GM15510 (cell line): Measurements from ENCODE around the gene NRXN3.

Experiments used
- POLR2A ChIP-seq: IDR thresholded peaks from 3 replicates; pipeline ENCODE4 v1.6.1; 2011; ENCODE audit warnings: borderline replicate concordance; ENCODE audit not compliant: insufficient read length; ENCODE audit errors: extremely low read depth

The NRXN3 gene

DNA sequence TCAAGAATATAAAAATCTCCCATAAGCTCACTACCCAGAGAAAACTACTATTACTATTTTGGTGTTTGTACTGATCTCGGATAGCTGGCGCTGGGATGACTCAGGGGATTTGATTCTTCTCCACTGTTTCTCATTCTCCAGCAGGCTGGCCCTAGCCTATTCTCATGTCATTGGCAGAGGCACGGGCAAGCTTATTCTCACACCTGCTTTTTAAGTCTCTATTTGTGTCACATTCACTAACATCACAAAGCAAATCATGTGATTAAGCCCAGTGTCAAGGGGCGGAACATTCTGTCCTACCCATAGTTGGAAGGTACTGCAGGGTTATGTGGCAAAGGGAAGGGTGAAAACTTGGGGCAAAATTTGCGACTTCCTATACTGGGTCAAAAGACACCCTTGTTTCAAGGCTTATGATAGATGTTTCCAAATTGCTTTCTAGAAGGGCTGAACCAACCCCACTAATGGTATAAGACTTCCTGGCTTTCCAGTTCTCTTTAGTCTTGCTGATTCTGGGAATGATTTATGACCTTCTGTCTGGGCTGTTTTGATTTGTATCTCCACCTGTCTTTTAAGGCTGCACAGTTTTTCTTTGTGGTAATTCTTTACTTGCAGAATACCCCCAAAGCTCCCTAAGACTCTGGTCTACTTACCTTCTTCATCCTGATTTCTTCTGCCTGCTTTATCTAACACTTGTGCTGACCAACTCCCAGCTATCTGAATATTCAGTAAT, 406.4 kb downstream of the NRXN3 start:
- no peak for TF ChIP-seq POLR2A

DNA sequence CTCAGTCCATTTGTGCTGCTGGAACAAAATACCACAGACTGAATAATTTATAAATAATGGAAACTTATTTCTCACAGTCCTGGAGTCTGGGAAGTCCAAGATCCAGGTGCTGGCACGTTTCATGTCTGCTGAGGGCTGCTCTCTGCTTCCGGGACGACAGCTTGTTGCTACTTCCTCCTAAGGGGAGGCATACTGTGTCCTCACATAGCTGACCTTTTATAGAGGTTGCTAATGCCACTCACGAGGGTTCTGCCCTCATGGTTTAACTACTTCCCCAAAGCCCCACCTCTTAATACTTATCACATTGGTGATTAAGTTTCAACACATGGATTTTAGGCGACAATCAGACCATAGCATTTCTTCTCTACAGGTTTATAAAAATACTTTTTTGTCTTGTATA, 411.1 kb downstream of the NRXN3 start:
- TF ChIP-seq POLR2A = no peak

DNA sequence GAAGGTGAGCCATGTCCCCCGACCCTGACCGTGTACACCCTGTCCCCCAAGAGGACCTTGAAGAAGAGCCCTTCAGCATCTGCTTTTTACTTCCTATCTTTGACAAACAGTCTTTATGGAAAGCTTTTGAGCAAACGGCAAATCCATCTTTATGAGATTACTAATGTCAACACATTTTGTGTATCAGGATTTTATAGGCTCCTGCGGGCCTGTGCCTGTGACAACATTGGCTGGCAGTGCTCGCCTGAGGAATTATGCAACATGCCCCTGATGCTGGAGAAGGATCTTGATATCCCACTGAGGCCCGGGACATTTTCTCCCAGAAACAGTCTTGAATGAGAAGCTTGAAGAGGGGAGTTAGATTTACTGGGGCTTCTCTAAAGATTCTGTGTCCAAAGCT, 416.5 kb downstream of the NRXN3 start:
- TF ChIP-seq POLR2A = no peak

DNA sequence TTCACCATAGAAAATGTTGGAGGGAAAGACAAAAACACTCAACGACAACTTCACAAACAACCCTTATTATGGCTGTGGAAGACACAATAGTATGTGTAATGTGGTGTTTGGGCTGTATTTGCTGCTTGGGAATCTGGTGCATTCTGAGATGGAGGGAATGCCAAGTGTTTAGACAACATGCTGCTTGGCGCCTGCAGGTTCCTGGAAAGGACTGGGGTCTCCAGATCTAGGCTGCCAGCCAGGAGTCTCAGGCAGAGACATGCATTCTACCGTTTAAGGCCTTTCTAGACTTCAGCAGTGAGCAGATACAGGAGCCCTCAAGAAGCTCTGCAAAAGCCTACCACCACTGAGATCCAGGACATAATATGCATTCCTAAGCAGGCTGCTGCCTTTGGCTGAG, 418.7 kb downstream of the NRXN3 start:
- TF ChIP-seq POLR2A = no peak

DNA sequence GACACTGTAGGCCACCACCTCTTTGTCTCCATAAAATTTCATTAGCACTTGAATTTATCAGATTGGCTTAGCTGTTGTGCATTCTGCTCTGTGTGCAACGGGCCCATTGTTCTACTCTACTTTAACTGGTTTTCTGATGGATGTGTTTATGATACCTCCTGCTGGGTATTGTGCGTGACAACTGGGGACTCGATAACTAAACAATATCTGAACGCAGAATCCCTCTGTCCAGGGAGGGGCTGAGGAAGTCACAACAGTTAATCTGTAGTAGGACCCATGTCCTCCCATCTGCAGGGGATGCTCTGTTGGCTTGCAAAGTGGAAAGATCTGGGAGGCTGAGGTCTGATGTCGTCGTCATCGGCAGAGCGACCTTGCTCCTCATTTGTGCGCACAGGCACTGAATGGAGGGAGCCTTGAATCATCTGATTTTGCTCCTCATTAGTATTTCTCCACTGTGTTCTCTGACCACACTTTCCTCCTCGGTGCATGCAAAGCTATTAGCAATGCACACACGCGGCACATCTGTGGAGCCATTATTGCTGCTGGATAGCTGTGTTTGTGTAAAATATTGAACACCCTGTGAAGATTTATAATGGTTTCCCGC, 422.5 kb downstream of the NRXN3 start:
- no peak for TF ChIP-seq POLR2A

DNA sequence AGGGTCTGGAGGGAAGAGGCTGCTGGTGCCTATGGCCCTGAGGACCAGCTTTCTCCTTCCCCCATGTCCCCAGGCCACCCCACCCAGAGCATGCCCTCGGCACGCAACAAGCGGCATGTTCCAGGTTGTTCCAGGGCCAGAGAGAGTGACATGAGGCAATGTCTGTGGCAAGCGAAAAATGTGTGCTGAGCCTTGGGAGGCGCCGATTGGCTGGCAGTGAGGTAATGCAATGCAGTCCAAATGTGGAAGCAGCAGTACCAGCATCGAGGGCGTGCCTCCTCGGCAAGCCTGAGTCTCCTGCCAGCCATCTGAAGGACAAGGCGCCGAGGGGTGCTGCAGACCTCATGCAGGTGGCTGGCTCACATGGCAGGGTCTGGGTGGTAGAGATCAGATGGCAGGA, 423.8 kb downstream of the NRXN3 start:
- TF ChIP-seq POLR2A = no peak

DNA sequence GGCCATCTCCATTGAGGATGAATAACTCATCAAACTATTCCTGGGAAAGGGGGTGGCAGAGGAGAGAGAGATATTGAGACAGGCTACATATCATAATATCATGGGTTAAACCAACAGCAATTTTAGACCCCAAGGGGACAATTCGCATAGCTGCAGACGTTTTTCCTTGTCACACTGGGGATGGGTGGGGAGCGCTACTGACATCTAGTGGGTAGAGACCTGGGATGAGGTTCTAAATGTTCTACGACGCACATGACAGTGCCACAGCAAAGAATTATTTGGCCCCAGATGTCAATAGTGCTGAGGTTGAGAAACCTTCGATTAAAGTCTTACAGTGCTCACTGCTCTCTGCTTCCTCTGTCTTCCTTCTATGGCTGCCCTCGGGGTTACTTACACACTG, 425.6 kb downstream of the NRXN3 start:
- TF ChIP-seq POLR2A = no peak

DNA sequence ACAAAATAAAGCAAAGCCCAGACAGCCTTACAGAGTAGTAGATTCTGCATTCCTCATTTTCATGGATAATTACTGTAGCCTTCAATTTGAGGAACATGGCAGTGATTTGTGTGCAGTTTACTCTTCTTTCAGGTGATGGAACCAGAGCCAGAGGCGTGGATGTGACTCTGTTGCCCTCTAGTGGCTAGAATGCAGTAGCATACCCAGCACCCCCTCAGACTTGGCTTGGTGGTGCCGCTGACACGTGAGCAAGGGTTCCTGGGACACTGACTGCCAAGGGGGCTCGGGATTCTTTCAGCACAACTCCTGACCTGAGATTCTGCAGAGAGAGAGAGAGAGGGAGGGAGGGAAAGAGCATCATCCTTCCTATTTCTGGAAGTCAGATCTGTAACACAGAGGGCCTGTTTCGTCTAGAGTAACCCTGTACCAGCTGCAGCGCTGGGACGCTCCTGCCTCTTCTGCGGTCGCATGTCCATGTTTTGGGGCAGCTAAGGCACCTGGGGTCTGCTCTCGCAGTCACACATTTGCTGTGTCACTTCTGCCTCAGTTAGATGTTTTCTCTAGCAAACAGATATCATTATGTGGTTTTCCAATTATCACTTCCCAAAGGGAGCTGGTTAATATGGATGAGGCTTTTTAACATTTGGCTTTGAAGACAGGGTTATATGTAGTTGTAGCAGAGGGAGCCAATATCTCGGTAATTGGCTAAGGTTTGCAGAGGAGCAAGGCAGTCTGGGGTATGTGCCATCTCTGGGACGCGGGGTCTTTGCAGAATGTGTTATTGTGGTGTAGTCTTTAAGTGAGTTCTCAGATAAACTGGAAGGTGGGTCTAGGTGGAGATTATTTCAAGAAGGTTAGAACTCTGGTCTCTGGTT, 428.1 kb downstream of the NRXN3 start:
- no peak for TF ChIP-seq POLR2A

DNA sequence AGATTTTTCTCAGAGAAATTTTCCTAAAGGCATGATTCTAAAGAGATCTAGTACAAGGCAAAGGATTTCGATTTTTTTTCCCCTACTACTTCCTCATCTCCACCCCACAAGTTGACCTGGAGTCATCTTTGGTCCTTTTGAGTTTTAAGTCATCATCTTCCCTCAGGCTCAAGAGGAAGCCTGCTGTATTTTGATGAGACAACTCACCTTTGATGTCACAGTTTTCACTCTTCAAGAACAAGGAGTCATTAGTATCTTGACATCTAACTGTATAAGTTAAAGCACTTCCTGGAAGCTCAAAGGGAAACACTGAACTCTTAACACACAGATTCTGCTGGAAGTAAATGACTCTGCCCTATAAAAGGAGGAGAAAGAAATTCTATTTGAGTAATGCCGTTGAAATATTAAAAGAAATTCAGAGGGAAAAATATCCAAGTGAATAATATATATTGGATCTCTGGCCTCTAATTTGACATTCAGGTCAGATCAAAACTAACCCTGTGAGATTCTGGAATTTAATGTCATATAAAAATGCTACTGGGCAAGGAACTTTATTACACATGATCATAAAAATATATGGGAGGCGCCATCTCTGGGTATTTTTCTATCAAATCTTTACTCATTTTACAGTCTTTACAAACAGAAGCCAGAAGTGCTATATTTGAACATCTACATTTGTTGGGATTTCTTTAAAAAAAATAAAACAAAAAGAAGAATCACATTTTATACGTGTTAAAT, 435.0 kb downstream of the NRXN3 start:
- no peak for TF ChIP-seq POLR2A

DNA sequence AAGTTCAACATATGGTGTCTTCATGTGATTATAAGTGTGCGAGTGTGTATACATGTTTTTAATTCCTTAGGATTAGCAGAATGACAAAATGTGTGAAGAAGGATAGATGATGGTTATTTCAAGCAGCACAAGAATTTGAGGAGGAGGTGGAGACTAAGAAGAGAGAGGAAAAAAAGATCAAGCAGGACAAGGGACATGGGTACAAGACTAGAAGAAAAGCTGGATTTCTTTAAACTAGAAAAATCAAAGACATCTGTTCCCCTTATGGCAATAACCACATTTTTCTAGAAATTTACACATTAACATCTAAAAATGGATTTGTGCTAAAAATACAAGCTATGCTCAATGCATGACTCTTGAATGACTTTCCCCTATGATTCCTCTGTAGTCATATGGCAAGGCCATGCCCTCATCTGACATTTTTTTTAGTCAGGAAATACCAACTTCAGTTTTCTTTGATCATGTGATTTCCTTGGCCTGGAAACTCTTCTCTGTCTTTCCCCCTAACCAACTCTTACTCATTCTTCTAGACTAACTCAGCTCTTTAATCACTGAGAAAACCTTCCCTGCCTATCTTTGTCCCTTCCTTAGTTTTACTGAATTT, 435.8 kb downstream of the NRXN3 start:
- TF ChIP-seq POLR2A = no peak

DNA sequence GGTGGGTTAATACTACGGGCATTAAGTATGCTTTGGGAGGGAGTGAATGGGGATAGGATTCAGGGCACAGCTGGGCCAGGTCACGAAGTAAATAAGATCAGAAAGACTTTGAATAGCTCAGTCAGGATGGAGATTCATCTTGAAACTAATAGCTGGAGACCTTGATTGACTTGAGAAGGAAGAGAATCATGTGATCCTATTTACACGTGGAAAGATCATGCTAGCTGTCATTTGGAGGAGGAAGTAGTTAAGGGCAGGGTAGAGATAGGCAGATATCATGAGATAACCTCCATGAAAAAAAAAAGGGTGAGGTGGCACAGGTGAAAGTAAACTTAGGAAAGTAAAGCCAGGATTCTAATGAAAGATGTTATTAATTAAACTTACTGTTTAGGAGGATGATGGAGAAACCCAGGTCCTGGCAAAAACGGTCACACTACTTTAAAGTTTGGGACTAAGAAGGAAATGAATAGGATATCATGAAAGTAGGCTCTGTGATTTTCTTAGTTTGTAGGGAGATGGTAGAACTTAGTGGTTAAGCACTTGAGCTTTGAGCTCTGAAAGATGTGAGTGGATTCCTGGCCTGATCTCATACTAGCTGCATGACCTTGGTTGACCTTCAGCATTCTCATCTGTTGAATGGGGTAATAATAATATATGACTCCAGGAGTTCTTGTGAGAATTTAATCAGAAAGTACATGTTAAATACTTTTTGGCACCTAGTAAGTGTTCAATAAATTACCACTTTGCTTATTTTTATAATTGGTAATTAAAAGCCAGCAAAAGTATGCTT, 439.0 kb downstream of the NRXN3 start:
- no peak for TF ChIP-seq POLR2A

DNA sequence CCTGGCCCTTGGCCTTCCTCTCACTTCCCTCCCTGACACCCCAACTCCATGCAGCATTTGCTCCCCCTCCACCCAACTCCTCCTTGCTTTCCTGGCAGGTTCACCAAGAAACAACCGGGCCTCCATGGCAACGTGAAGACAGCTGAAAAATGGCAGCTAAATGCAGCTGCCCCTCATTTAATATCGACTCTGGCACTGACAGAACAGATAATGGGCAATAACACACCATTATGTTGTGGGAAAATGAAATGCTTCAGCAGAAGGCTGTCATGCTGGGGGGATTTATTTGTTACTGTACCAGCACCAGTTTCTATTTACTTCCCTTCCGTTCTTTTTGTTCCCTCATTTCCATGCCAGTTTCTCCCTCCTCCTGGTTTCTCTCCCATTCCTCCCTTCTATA, 440.8 kb downstream of the NRXN3 start:
- no peak for TF ChIP-seq POLR2A

DNA sequence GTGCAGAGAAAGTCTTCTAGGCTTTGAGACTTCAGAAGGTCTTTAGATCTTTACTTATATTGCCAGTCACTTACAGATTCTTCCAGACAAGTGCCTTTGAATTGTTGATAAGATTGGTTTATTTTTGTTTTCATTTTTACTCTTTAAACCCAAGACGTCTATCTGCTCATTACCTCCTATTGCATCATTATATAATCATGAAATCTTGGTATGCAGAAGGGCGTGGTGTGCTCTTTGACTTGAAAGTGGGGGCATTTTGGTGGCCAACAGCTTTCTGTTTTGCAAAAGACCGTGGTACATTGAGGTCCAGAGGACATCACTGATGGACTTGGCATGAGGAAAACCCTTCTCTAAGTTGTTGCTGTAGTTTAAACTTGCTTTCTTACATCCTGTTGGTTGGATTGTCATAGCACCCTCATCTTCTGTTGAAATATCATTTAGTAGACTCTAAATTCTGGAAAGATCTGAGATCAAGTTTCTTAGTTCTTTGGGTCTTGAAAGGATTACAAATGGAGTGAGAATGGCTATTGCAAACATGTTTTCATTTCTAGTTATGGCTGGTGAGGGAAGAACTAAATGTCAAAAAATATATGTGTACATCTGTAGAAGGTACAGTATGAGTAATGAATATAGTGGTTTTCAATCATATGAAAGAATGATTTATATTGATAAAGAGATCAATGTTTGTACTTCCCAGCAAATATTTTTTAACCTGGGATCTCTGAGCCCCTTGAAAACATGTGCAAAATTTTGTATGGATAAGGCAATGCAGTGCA, 441.8 kb downstream of the NRXN3 start:
- TF ChIP-seq POLR2A = no peak
